Retina (tissue), 1 donor: ENCODE data around the gene PCED1A.
"Not testable (repeated sequence)": the region's sequence is repeated elsewhere in the genome, so short reads cannot be mapped to it uniquely, and the experiment has no call there.

ENCODE experiments used
- DNase-seq: peaks from one replicate; pipeline ENCODE4 v3.0.0-alpha.2; 2016

PCED1A gene

GRCh38 chr20:2865630-2866029 is 25.2 kb upstream of the PCED1A start:
- DNase-seq, result no peak

DNA sequence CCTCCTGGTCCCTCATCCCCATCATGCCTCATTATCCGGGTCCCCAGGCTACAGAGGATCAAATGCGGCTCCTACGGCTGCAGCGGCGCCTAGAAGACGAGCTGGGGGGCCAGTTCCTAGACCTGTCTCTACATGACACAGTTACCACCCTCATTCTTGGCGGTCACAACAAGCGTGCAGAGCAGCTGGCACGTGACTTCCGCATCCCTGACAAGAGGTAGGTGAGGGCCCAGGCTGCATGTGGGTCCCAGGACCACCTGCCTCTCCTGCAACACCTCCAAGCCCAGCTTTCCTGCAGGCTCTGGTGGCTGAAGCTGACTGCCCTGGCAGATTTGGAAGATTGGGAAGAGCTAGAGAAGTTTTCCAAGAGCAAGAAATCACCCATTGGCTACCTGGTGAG is 24.6 kb upstream of the PCED1A start:
- DNase-seq, result no peak

DNA sequence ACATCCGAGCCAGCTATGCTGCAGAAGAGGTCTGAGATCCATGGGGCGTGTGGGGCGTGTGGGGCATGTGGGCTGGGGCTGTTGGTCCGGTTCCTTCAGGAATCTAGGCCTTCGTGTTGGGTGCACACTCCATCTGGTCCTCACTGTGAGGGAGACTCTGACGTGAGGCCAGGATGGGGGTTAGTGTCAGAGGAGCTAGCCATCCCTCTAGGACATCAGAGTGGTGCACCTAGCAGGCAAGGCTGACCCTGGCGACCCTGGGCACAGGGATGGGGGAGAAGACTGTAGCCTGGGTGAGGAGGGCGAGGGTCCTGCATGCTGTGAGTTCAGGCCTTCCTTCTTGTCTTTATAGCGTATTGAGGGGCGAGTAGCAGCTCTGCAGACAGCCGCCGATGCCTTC is 24.2 kb upstream of the PCED1A start:
- DNase-seq, result no peak

GRCh38 chr20:2859330-2860121 is 19.1 kb upstream of the PCED1A start:
- DNase-seq, result no peak

GRCh38 chr20:2858591-2858990 is 18.1 kb upstream of the PCED1A start:
- no peak for DNase-seq

DNA sequence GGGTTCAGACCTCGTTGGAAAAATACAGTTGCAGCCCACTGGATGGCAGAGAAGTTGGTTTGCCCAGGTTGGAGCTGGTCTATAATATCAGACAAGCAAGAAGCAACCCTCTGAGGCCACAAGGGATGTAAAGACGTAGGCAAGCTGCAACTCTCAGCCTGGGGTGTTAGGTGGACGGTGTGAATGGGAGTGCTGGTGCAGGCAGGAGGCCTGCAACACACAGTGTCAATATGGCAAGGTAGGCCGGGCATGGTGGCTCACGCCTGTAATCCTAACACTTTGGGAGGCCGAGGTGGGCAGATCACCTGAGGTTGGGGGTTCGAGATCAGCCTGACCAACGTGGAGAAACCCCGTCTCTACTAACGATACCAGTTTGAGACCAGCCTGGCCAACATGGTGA is 10.6 kb upstream of the PCED1A start:
- DNase-seq, result no peak

DNA sequence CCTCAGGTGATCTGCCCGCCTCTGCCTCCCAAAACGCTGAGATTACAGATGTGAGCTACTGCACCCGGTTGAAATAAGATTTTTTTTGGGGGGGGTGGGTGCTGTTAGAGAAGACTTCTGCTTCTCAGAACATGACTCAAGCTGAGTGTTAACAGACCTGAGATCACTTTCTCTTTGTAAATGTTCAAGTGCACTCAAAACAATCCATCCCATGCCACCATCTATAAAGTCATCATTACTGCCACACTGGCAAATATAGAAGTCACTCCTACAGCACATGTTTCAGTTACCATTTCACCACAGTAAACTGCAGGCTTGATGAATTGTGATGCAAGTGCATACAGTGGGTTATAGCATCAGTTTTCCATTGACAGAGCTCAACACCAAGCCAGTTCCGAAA is 9.1 kb upstream of the PCED1A start:
- DNase-seq, result no peak

GRCh38 chr20:2847802-2848201 is 7.3 kb upstream of the PCED1A start:
- no peak for DNase-seq

DNA sequence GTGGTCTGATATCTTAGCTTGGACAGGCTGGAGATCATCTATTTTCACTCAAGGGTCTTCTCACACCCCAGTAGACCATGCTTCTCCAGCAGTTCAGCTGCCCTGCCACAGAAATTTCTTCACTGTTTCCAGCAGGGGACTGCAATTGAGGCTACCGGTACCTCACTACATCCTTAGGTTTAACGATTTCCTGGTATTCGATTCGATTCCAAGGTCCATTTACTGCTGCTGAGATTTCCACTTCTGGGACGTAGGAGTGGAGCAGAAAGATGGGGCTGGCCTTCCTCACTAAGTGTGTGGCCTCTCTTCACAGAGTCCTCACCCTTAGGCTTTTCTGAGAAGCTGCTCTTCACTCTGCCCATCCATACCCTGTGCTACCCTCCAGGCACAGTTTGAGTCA is 6.2 kb upstream of the PCED1A start:
- DNase-seq, result no peak

GRCh38 chr20:2845607-2846006 is 5.2 kb upstream of the PCED1A start:
- no peak for DNase-seq

GRCh38 chr20:2840967-2841531 is 594 bp upstream of the PCED1A start:
- DNase-seq, result peak; percentile 69

DNA sequence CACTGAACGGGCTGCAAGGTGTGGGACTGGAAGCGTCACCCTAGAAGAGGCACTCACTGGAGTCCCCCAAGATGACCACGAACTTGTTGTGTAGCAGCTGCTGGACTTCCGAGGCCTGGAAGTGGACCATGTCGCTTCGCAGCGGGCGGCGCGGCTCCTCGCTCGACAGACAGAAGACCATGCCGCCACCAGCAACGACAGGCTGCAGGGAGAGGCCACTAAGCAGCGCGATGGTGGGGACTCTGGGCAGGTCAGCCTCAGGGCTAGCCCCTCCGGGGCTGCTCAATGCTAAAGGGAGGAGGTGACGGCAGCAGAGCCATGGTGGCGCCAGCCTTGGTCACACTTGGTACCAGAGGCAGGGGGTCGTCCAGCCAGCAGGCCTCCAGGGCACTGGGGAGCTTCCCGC is 720 bp downstream of the PCED1A start:
- DNase-seq, result no peak

DNA sequence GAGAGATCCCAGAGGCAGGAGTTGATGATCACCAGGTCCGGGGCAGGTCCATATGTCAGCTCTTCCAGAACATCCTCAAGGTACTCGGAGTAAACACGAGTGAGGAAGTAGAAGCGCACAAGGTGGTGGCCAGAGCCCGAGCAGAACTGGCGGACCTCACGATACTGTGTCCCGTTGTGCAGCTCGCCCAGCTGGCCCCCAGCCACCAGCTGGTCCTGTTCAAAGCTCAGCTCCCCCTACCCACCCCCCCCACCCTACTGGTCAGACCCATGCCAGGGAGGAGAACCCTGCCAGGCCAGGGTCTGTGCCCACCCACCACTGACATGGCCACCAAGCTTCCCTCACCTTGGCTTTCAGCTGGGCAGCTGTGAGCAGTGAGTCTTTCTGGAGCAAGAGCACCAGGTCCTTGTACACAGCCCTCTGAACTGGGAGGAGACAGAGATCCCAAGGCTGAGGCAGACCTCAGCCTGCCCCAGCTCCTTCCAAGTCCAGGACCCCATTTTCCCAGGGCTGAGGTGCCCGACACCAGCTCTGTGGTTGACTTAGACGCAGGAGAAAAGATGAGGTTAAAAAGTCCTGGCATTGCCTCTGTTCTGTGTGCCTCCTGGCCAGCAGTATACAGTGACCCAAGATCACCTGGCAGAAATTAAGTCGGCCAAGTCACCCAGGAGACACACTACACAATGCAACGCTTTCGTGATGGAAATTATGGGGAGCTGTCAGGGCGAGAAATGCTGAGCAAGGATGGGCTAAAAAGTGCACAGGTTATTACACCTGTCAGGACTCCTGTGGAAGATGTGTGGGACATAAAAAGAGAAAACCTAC is 1.4 kb downstream of the PCED1A start:
- DNase-seq, result no peak

GRCh38 chr20:2838170-2838797 is 2.2 kb downstream of the PCED1A start:
- DNase-seq, result no peak

- DNase-seq, result no peak
Observed at GRCh38 chr20:2837221-2837960, 3.1 kb downstream of the PCED1A start.

- DNase-seq, result no peak
Observed at GRCh38 chr20:2836035-2836434, 4.4 kb downstream of the PCED1A start.

DNA sequence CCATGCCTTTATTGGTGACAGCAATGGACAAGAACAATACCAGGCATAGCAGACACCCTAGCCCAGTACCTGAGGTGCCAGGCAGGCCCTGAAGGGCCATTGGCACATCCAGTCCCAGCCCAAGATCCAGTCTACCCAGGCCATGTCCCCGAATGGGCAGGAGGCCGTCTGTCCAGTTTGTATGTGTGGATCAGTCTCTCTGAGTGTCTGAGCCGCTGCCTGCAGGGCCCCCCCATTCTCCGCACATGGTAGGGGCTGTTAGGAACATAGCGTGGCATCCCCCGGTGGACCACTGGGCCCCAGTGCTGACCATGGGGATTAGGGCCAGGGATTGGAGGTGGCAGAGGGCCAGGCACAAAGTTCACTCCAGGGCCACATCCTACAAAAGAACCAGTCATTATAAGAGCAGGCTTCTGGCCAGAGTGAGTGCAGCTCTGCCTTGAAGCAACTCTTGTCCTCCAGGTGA is 5.1 kb downstream of the PCED1A start:
- no peak for DNase-seq

GRCh38 chr20:2834401-2835110 is 5.9 kb downstream of the PCED1A start:
- no peak for DNase-seq

GRCh38 chr20:2833761-2834160 is 6.7 kb downstream of the PCED1A start:
- no peak for DNase-seq

- not testable (repeated sequence) for DNase-seq
Observed at GRCh38 chr20:2831206-2831605, 9.2 kb downstream of the PCED1A start.

DNA sequence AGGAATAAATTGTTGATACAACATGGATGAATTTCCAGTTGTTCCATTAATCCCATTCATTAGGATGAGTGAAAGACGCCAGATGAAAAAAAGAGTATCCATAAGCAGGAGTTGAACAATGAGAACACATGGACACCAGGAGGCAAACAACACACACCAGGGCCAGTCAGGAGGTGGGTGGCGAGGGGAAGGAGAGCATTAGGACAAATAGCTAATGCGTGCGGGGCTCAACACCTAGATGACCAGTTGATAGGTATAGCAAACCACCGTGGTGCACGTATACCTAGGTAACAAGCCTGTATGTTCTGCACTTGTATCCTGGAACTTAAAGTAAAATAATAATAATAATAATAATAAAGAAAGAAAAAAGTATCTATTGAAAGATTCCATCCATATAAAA is 11.1 kb downstream of the PCED1A start:
- DNase-seq, result no peak

- DNase-seq, result no peak
Observed at GRCh38 chr20:2826655-2827054, 13.8 kb downstream of the PCED1A start.
